Naive thymus-derived CD4-positive, alpha-beta T cell (primary cell): ENCODE data around the gene SLC16A9. TPM values are rescaled to one million over a fixed set of nuclear protein-coding genes. Genes with fewer than 3 reads are reported as not detected.
"Not testable (repeated sequence)": the region's sequence is repeated elsewhere in the genome, so short reads cannot be mapped to it uniquely, and the experiment has no call there.

ENCODE experiments used
- ATAC-seq: fragments of 150-1000 bp; cut with Tn5 transposase; 2 replicates; pipeline ENCODE4 v1.10.0; 2021; ENCODE audit warnings: mild to moderate bottlenecking, moderate library complexity
- CTCF ChIA-PET: fragments of 350-600 bp; sonication (Branson Sonifier 250); formaldehyde crosslinking; loops from one replicate; lab custom pipeline; 2021; ENCODE audit warnings: antibody characterized with exemption; lab: Charles Lee
- POLR2A ChIA-PET: fragments of 350-600 bp; sonication (Branson Sonifier 250); formaldehyde crosslinking; loops from one replicate; lab custom pipeline; 2021; ENCODE audit warnings: antibody characterized with exemption, inconsistent platforms; lab: Charles Lee
- DNase-seq, 9 donors: peaks; one replicate each; pipeline versions ENCODE4 v3.0.0 to v3.0.0-alpha.2; 2020 to 2022; ENCODE audit warnings: mixed read lengths in 1 of 9
- H3K27ac ChIP-seq: one replicate; pipeline ENCODE4 v1.7.0; 2013; ENCODE audit warnings: mild to moderate bottlenecking, low read depth, low read length, moderate library complexity
- H3K27me3 ChIP-seq, 2 donors: one replicate each; pipeline ENCODE4 v1.7.0; 2013; ENCODE audit warnings: low read length in 2 of 2, mild to moderate bottlenecking in 2 of 2, moderate library complexity in 2 of 2; ENCODE audit not compliant: control insufficient read depth in 2 of 2, insufficient read depth in 2 of 2
- H3K36me3 ChIP-seq, 3 experiments: 1 replicate in 2 of 3; 2 replicates in 1 of 3; pipeline ENCODE4 v1.7.0; 2013; ENCODE audit warnings: low read length in 3 of 3, mild to moderate bottlenecking in 3 of 3, moderate library complexity in 1 of 3; ENCODE audit not compliant: insufficient read depth in 3 of 3, control insufficient read depth in 2 of 3
- H3K4me1 ChIP-seq, 2 donors: one replicate each; pipeline ENCODE4 v1.7.0; 2013; ENCODE audit warnings: low read length in 2 of 2, mild to moderate bottlenecking in 2 of 2, moderate library complexity in 1 of 2; ENCODE audit not compliant: control insufficient read depth in 2 of 2, insufficient read depth in 2 of 2
- H3K4me3 ChIP-seq: 2 replicates; pipeline ENCODE4 v1.7.0; 2013; ENCODE audit warnings: mild to moderate bottlenecking, low read length
- H3K9me3 ChIP-seq, 3 experiments: 1 replicate in 2 of 3; 2 replicates in 1 of 3; pipeline ENCODE4 v1.7.0; 2013; ENCODE audit warnings: low read length in 3 of 3; ENCODE audit not compliant: control insufficient read depth in 2 of 3
- H3K27ac Mint-ChIP-seq, 9 donors: one replicate each; pipeline ENCODE4 v1.8.0; 2020 to 2022; ENCODE audit warnings: mixed read lengths in 9 of 9, mild to moderate bottlenecking in 8 of 9, moderate library complexity in 5 of 9, inconsistent platforms in 2 of 9
- H3K27me3 Mint-ChIP-seq, 5 donors: one replicate each; pipeline ENCODE4 v1.8.0; 2021 to 2022; ENCODE audit warnings: mixed read lengths in 5 of 5, mild to moderate bottlenecking in 1 of 5
- H3K36me3 Mint-ChIP-seq, 5 donors: one replicate each; pipeline ENCODE4 v1.8.0; 2020 to 2022; ENCODE audit warnings: mixed read lengths in 5 of 5, mild to moderate bottlenecking in 3 of 5, inconsistent platforms in 1 of 5
- H3K4me1 Mint-ChIP-seq, 7 donors: one replicate each; pipeline ENCODE4 v1.8.0; 2020 to 2022; ENCODE audit warnings: mixed read lengths in 7 of 7, mild to moderate bottlenecking in 3 of 7, inconsistent platforms in 1 of 7
- H3K4me3 Mint-ChIP-seq, 10 donors: one replicate each; pipeline ENCODE4 v1.8.0; 2020 to 2022; ENCODE audit warnings: mild to moderate bottlenecking in 10 of 10, mixed read lengths in 10 of 10, moderate library complexity in 6 of 10, inconsistent platforms in 2 of 10
- H3K9me3 Mint-ChIP-seq, 11 donors: one replicate each; pipeline ENCODE4 v1.8.0; 2020 to 2022; ENCODE audit warnings: mixed read lengths in 11 of 11, mild to moderate bottlenecking in 4 of 11, inconsistent platforms in 1 of 11, moderate library complexity in 1 of 11
- intact Hi-C, 2 donors: fragments of 100-400 bp; cut with micrococcal nuclease; formaldehyde crosslinking; loops; one replicate each; pipeline ENCODE4 v1.15.1; 2023
- polyA plus RNA-seq, 2 donors: library from polyadenylated mRNA; unstranded; fragments of 300-500 nt; fragmentation: Illumina TruSeq; gene quantifications; one replicate each; pipeline ENCODE4 v1.2.3, GENCODE V29; 2021
- total RNA-seq, 6 experiments: library from RNA in 5 of 6; stranded (reverse) in 5 of 6; gene quantifications; 1 replicate in 5 of 6; 2 replicates in 1 of 6; pipeline ENCODE4 v1.2.3 and lab custom pipeline; 2021 to 2026

Gene SLC16A9
- total and polyA plus RNA-seq, 7 experiments from 2014 or later, result 1.5 TPM; not detected in 6

DNA sequence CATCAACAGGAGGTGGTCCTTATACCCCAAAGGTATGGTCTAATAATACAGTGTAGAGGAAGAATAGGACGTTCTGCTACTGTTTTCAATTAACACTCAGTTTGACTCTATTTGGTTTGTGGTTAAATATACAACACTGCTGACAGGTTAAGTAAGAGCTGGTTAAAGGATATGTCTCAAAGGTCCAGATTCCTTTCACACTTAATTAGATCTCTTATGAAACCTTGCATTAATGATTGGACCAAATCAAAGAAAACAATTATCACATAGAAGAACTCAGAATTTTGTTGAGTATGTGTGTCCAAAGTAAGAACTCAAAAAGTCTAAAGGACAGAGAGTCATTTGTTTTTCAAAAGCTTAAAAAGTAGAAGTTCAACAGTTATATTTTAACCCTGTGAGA is 25.6 kb upstream of the SLC16A9 start:
- no peaks in the 10 kb centered on the region for H3K36me3 ChIP-seq
- no peaks in the 10 kb centered on the region for H3K4me1 ChIP-seq
- ChIA-PET POLR2A (no interaction called here), CTCF (no interaction called here)
- Mint-ChIP-seq H3K27ac (no peak overlapping the region), H3K27me3 (peaks cover 5 to 36% (median 7%) of the 10 kb centered on the region in 5 donors), H3K36me3 (no peaks in the 10 kb centered on the region), H3K9me3 (peaks cover 0 to 3% (median 0%) of the 10 kb centered on the region in 11 donors), H3K4me1 (peaks cover 0 to 3% (median 0%) of the 10 kb centered on the region in 7 donors), H3K4me3 (no peak overlapping the region)
- no peak for ATAC-seq
- no peak for DNase-seq
- H3K27me3 ChIP-seq, result no peaks in the 10 kb centered on the region
- H3K27ac ChIP-seq, result no peak overlapping the region
- H3K9me3 ChIP-seq, result no peaks in the 10 kb centered on the region
- intact Hi-C loops, result no loop called here
- no peak overlapping the region for H3K4me3 ChIP-seq

DNA sequence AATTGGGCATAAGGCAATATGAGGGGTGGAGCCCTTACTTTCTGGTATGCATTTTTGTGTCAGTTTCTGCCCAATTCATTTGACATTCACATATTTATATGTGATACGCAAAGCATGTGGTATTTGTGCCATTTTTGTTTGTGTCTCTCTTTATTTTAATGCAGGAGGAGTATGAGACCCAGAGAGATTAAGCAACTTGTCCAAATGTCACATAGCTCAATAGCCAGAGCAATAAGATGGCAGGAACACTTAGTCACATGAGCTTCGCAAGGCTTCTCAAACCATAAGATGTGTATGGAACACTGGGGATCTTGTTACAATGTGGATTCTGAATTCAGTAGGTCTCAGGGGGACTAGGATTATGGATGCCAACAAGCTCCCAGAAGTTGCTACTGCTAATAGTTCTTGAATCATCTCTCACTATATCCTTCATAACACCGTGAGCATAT is 24.4 kb upstream of the SLC16A9 start:
- ChIA-PET CTCF (no interaction called here), POLR2A (no interaction called here)
- intact Hi-C loops, result no loop called here
- no peaks in the 10 kb centered on the region for H3K36me3 ChIP-seq
- Mint-ChIP-seq H3K4me1 (peaks cover 0 to 3% (median 0%) of the 10 kb centered on the region in 7 donors), H3K27me3 (peaks cover 5 to 36% (median 7%) of the 10 kb centered on the region in 5 donors), H3K9me3 (peaks cover 0 to 3% (median 0%) of the 10 kb centered on the region in 11 donors), H3K4me3 (no peak overlapping the region), H3K36me3 (no peaks in the 10 kb centered on the region), H3K27ac (no peak overlapping the region)
- H3K9me3 ChIP-seq, result no peaks in the 10 kb centered on the region
- no peak overlapping the region for H3K4me3 ChIP-seq
- no peaks in the 10 kb centered on the region for H3K27me3 ChIP-seq
- DNase-seq (no peak), ATAC-seq (no peak)
- no peak overlapping the region for H3K27ac ChIP-seq
- H3K4me1 ChIP-seq, result no peaks in the 10 kb centered on the region

DNA sequence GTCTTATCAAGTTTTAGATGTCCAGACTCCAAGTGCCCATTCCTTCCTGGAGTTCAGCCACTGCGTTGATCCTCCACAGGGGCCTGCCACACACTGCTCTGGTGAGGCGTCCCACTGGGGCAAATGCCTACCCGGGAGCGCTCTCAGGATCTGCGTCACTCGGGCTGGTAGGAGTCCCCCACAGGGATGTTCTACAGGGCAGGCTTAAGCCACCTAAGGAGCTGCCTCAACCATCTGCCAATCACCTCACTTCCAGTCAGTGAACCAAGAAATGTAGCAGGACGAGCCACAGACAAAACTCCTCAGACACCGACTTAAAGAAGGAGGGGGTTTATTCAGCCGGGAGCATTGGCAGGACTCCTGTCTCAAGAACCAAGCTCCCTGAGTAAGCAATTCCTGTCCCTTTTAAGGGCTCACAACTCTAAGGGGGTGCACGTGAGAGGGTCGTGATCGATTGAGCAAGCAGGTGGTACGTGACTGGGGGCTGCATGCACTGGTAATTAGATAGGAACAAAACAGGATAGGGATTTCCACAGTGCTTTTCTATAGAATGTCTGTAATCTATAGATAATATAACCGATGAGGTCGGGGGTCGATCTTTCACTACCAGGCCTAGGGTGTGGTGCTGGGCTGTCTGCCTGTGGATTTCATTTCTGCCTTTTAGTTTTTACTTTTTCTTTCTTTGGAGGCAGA is 23.8 kb upstream of the SLC16A9 start:
- H3K36me3 Mint-ChIP-seq, H3K27ac Mint-ChIP-seq, DNase-seq, H3K36me3 ChIP-seq, H3K4me1 ChIP-seq, POLR2A ChIA-PET, H3K9me3 Mint-ChIP-seq, H3K27ac ChIP-seq, H3K27me3 ChIP-seq, H3K9me3 ChIP-seq, CTCF ChIA-PET, intact Hi-C loops, H3K4me3 ChIP-seq, ATAC-seq, H3K4me3 Mint-ChIP-seq, H3K4me1 Mint-ChIP-seq: not testable (repeated sequence)
- H3K27me3 Mint-ChIP-seq, result peaks cover 4 to 34% (median 7%) of the 10 kb centered on the region in 5 donors

DNA sequence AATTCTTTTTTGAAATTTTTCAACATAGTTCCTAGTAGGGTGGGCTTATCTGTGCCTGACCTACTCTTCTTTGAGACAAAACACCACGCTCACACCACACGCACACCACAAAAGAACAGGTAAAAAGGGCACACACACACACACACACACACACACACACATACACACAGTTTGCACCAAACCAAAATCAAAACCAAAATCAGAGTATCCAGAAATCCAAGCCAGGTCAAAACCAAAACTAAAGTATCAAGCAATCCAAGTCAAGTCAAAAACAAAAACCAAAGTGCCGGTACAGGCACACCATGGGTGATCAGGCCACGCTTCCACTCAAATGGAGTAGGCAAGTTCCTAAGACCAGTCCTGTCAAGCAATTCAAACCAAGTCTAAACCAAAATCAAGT is 23.2 kb upstream of the SLC16A9 start:
- H3K4me1 Mint-ChIP-seq, CTCF ChIA-PET, H3K27ac ChIP-seq, H3K36me3 Mint-ChIP-seq, DNase-seq, H3K27ac Mint-ChIP-seq, H3K4me3 ChIP-seq, POLR2A ChIA-PET, H3K9me3 Mint-ChIP-seq, H3K36me3 ChIP-seq, H3K4me1 ChIP-seq, intact Hi-C loops, H3K9me3 ChIP-seq, ATAC-seq, H3K27me3 ChIP-seq, H3K4me3 Mint-ChIP-seq: not testable (repeated sequence)
- H3K27me3 Mint-ChIP-seq, result peaks cover 0 to 27% (median 7%) of the 10 kb centered on the region in 5 donors

DNA sequence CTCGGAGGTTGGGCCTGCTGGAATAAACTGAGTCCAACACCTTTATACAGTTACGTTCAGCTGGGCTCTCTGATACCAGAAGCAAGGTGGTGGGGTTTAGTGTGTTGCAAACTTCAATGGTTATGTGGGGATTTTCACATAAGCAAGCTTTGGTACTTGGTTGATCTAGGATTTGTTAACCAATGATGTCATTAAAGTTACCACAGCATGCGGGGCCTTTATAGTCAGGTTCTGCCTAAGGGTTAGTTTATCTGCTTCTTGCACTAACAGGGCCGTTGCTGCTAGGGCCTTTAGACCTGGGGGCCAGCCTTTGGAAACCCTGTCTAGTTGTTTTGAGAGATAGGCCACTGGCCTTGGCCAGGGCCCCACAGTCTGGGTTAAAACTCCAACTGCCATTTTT is 19.5 kb upstream of the SLC16A9 start:
- H3K36me3 ChIP-seq, H3K4me3 ChIP-seq, H3K27me3 Mint-ChIP-seq, DNase-seq, H3K36me3 Mint-ChIP-seq, H3K4me1 Mint-ChIP-seq, H3K27ac Mint-ChIP-seq, H3K4me3 Mint-ChIP-seq, H3K27ac ChIP-seq, H3K9me3 Mint-ChIP-seq, CTCF ChIA-PET, H3K9me3 ChIP-seq, H3K27me3 ChIP-seq, intact Hi-C loops, H3K4me1 ChIP-seq, ATAC-seq: not testable (repeated sequence)
- POLR2A ChIA-PET, result interaction anchor here (0.6 kb wide), 1 partner anchor 1041 kb away, joined by 3 read pairs; no protein-coding TSS in a partner anchor

DNA sequence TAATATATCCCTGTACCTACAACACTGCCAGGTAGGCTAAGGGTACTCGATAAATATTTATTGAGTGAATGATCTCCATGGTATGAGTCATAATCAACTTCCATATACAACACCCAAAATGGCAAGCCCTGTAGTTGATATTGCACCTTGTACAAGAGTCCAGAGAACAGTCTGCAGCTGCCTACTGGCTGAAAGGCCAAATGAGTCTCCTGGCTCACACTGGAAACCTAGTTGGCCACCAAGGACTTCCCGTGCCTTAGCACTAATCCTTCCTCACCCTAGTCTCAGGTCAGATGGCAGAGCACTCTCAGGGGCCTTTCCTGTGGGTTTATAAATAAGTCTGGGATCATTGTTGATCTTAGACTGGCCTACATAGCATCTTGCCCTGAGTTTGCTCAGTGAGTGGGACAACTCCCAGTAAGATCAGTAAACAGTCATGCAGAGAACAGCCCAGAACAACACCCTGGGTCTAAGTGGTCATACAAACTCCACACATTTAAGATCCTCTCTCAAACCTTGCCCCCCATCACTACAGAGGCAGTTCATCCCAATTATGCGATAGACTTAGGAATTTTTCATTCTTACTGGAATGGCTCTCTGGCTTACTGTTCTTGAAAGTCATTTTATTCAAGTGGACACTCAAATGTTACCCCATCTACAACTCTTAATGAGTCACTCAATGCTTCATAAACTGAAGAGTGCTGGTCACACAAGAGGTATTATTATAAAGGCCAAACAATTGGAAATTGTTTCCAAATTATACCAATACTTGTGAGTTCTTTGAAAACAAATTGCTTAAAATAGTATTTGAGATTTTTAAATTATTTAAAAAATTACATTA is 14.7 kb upstream of the SLC16A9 start:
- Histone ChIP-seq H3K4me3 (no peak overlapping the region), H3K9me3 (no peaks in the 10 kb centered on the region), H3K36me3 (no peaks in the 10 kb centered on the region), H3K4me1 (no peaks in the 10 kb centered on the region), H3K27me3 (no peaks in the 10 kb centered on the region), H3K27ac (no peak overlapping the region)
- intact Hi-C loops, result no loop called here
- Mint-ChIP-seq H3K27me3 (peaks cover 0 to 20% (median 5%) of the 10 kb centered on the region in 5 donors), H3K4me3 (no peak overlapping the region), H3K36me3 (no peaks in the 10 kb centered on the region), H3K9me3 (peaks cover 0 to 10% (median 5%) of the 10 kb centered on the region in 11 donors), H3K4me1 (no peaks in the 10 kb centered on the region), H3K27ac (no peak overlapping the region)
- CTCF ChIA-PET, result no interaction called here
- ATAC-seq, result no peak
- no peak for DNase-seq
- POLR2A ChIA-PET, result no interaction called here
